Measurements from ENCODE around the gene DRC1. TPM values are rescaled to one million over a fixed set of nuclear protein-coding genes. Genes with fewer than 3 reads are reported as not detected.

The DRC1 gene
- total and polyA plus RNA-seq, 5 donors from 2014 or later: not detected

GRCh38 chr2:26400723-26401122 lies 997 bp upstream of the DRC1 start:
- no peak overlapping the region for H3K4me3 Mint-ChIP-seq
- peaks cover 3% of the 10 kb centered on the region for H3K36me3 Mint-ChIP-seq
- ATAC-seq (ENCODE audit: low read depth in 2 of 2) (no peak), DNase-seq (no peak)
- peaks cover 2% of the 10 kb centered on the region for H3K27me3 ChIP-seq (ENCODE audit: control insufficient read depth, insufficient read depth, low read length)
- no peaks in the 10 kb centered on the region for H3K9me3 ChIP-seq (ENCODE audit: control insufficient read depth in 2 of 2, low read length in 2 of 2)
- peaks cover 7% of the 10 kb centered on the region for H3K4me1 ChIP-seq (ENCODE audit: control insufficient read depth, insufficient read depth, low read length, poor library complexity, severe bottlenecking)
- H3K36me3 ChIP-seq (ENCODE audit: control insufficient read depth, insufficient read depth, low read length): peaks cover 2% of the 10 kb centered on the region
- no peak overlapping the region for H3K4me3 ChIP-seq (ENCODE audit: low read depth, low read length)
- no peak overlapping the region for H3K27ac ChIP-seq (ENCODE audit: insufficient read depth, low read length, poor library complexity, severe bottlenecking)
- H3K27me3 Mint-ChIP-seq: peaks cover 13% of the 10 kb centered on the region
- H3K9me3 Mint-ChIP-seq: no peaks in the 10 kb centered on the region
- peaks cover 6 to 9% (median 8%) of the 10 kb centered on the region in 4 donors for H3K4me1 Mint-ChIP-seq
- no peak overlapping the region for H3K27ac Mint-ChIP-seq

- H3K27ac Mint-ChIP-seq: no peak overlapping the region
- H3K27me3 ChIP-seq (ENCODE audit: control insufficient read depth, insufficient read depth, low read length): peaks cover 4% of the 10 kb centered on the region
- peaks cover 3% of the 10 kb centered on the region for H3K36me3 Mint-ChIP-seq
- H3K4me1 ChIP-seq (ENCODE audit: control insufficient read depth, insufficient read depth, low read length, poor library complexity, severe bottlenecking): no peaks in the 10 kb centered on the region
- no peaks in the 10 kb centered on the region for H3K36me3 ChIP-seq (ENCODE audit: control insufficient read depth, insufficient read depth, low read length)
- no peak overlapping the region for H3K4me3 ChIP-seq (ENCODE audit: low read depth, low read length)
- ATAC-seq (ENCODE audit: low read depth in 2 of 2) (no peak), DNase-seq (no peak)
- peaks cover 0 to 4% (median 0%) of the 10 kb centered on the region in 7 donors for H3K9me3 Mint-ChIP-seq
- H3K9me3 ChIP-seq (ENCODE audit: control insufficient read depth in 2 of 2, low read length in 2 of 2): no peaks in the 10 kb centered on the region
- peaks cover 0 to 9% (median 4%) of the 10 kb centered on the region in 4 donors for H3K4me1 Mint-ChIP-seq
- H3K27me3 Mint-ChIP-seq: peaks cover 26% of the 10 kb centered on the region
- no peak overlapping the region for H3K27ac ChIP-seq (ENCODE audit: insufficient read depth, low read length, poor library complexity, severe bottlenecking)
- no peak overlapping the region for H3K4me3 Mint-ChIP-seq
Measured at GRCh38 chr2:26407526-26407925, 5.8 kb downstream of the DRC1 start.

GRCh38 chr2:26409785-26410184 lies 8.1 kb downstream of the DRC1 start:
- H3K9me3 Mint-ChIP-seq: peaks cover 0 to 4% (median 0%) of the 10 kb centered on the region in 7 donors
- Histone ChIP-seq H3K36me3 (ENCODE audit: control insufficient read depth, insufficient read depth, low read length) (no peaks in the 10 kb centered on the region), H3K27ac (ENCODE audit: insufficient read depth, low read length, poor library complexity, severe bottlenecking) (no peak overlapping the region), H3K27me3 (ENCODE audit: control insufficient read depth, insufficient read depth, low read length) (peaks cover 2% of the 10 kb centered on the region), H3K9me3 (ENCODE audit: control insufficient read depth in 2 of 2, low read length in 2 of 2) (no peaks in the 10 kb centered on the region), H3K4me3 (ENCODE audit: low read depth, low read length) (no peak overlapping the region), H3K4me1 (ENCODE audit: control insufficient read depth, insufficient read depth, low read length, poor library complexity, severe bottlenecking) (no peaks in the 10 kb centered on the region)
- ATAC-seq (ENCODE audit: low read depth in 2 of 2): no peak
- no peak overlapping the region for H3K27ac Mint-ChIP-seq
- DNase-seq: no peak
- H3K36me3 Mint-ChIP-seq: peaks cover 3% of the 10 kb centered on the region
- peaks cover 17% of the 10 kb centered on the region for H3K27me3 Mint-ChIP-seq
- H3K4me3 Mint-ChIP-seq: no peak overlapping the region
- peaks cover 0 to 9% (median 4%) of the 10 kb centered on the region in 4 donors for H3K4me1 Mint-ChIP-seq

- Histone ChIP-seq H3K9me3 (ENCODE audit: control insufficient read depth in 2 of 2, low read length in 2 of 2) (no peaks in the 10 kb centered on the region), H3K4me3 (ENCODE audit: low read depth, low read length) (no peak overlapping the region), H3K36me3 (ENCODE audit: control insufficient read depth, insufficient read depth, low read length) (no peaks in the 10 kb centered on the region), H3K4me1 (ENCODE audit: control insufficient read depth, insufficient read depth, low read length, poor library complexity, severe bottlenecking) (no peaks in the 10 kb centered on the region), H3K27ac (ENCODE audit: insufficient read depth, low read length, poor library complexity, severe bottlenecking) (no peak overlapping the region), H3K27me3 (ENCODE audit: control insufficient read depth, insufficient read depth, low read length) (peaks cover 2% of the 10 kb centered on the region)
- Mint-ChIP-seq H3K4me1 (peaks cover 0 to 9% (median 4%) of the 10 kb centered on the region in 4 donors), H3K9me3 (peaks cover 0 to 4% (median 0%) of the 10 kb centered on the region in 7 donors), H3K27ac (no peak overlapping the region), H3K36me3 (no peaks in the 10 kb centered on the region), H3K4me3 (no peak overlapping the region), H3K27me3 (peaks cover 17% of the 10 kb centered on the region)
- ATAC-seq (ENCODE audit: low read depth in 2 of 2) (no peak), DNase-seq (no peak)
Measured at GRCh38 chr2:26410764-26411243, 9.1 kb downstream of the DRC1 start.

- Histone ChIP-seq H3K27ac (ENCODE audit: insufficient read depth, low read length, poor library complexity, severe bottlenecking) (no peak overlapping the region), H3K9me3 (ENCODE audit: control insufficient read depth in 2 of 2, low read length in 2 of 2) (no peaks in the 10 kb centered on the region), H3K27me3 (ENCODE audit: control insufficient read depth, insufficient read depth, low read length) (peaks cover 2% of the 10 kb centered on the region), H3K4me1 (ENCODE audit: control insufficient read depth, insufficient read depth, low read length, poor library complexity, severe bottlenecking) (no peaks in the 10 kb centered on the region), H3K4me3 (ENCODE audit: low read depth, low read length) (no peak overlapping the region), H3K36me3 (ENCODE audit: control insufficient read depth, insufficient read depth, low read length) (no peaks in the 10 kb centered on the region)
- no peaks in the 10 kb centered on the region for H3K36me3 Mint-ChIP-seq
- peaks cover 0 to 9% (median 4%) of the 10 kb centered on the region in 4 donors for H3K4me1 Mint-ChIP-seq
- H3K9me3 Mint-ChIP-seq: peaks cover 0 to 4% (median 0%) of the 10 kb centered on the region in 7 donors
- ATAC-seq (ENCODE audit: low read depth in 2 of 2) (no peak), DNase-seq (no peak)
- no peak overlapping the region for H3K27ac Mint-ChIP-seq
- H3K4me3 Mint-ChIP-seq: no peak overlapping the region
- H3K27me3 Mint-ChIP-seq: peaks cover 17% of the 10 kb centered on the region
Measured at GRCh38 chr2:26411419-26411818, 9.7 kb downstream of the DRC1 start.

- Histone ChIP-seq H3K4me1 (ENCODE audit: control insufficient read depth, insufficient read depth, low read length, poor library complexity, severe bottlenecking) (no peaks in the 10 kb centered on the region), H3K36me3 (ENCODE audit: control insufficient read depth, insufficient read depth, low read length) (no peaks in the 10 kb centered on the region), H3K9me3 (ENCODE audit: control insufficient read depth in 2 of 2, low read length in 2 of 2) (no peaks in the 10 kb centered on the region), H3K4me3 (ENCODE audit: low read depth, low read length) (peak overlapping the region; percentile 78), H3K27ac (ENCODE audit: insufficient read depth, low read length, poor library complexity, severe bottlenecking) (no peak overlapping the region), H3K27me3 (ENCODE audit: control insufficient read depth, insufficient read depth, low read length) (peaks cover 2% of the 10 kb centered on the region)
- Mint-ChIP-seq H3K27me3 (peaks cover 12% of the 10 kb centered on the region), H3K36me3 (no peaks in the 10 kb centered on the region), H3K4me1 (peaks cover 0 to 9% (median 4%) of the 10 kb centered on the region in 4 donors), H3K9me3 (peaks cover 0 to 4% (median 0%) of the 10 kb centered on the region in 7 donors), H3K4me3 (peak overlapping the region; percentile 6 to 76 (median 44)), H3K27ac (peak overlapping the region in 2 of 3 donors; percentile 26 to 34)
- DNase-seq (peak in 1 of 3 donors; percentile 46), ATAC-seq (ENCODE audit: low read depth in 2 of 2) (peak in 1 of 2 donors; percentile 11)
Measured at GRCh38 chr2:26412091-26412673, 10.5 kb downstream of the DRC1 start.

- peaks cover 0 to 4% (median 0%) of the 10 kb centered on the region in 7 donors for H3K9me3 Mint-ChIP-seq
- no peaks in the 10 kb centered on the region for H3K36me3 Mint-ChIP-seq
- H3K27me3 ChIP-seq (ENCODE audit: control insufficient read depth, insufficient read depth, low read length): peaks cover 2% of the 10 kb centered on the region
- ATAC-seq (ENCODE audit: low read depth in 2 of 2) (no peak), DNase-seq (no peak)
- H3K4me1 ChIP-seq (ENCODE audit: control insufficient read depth, insufficient read depth, low read length, poor library complexity, severe bottlenecking): no peaks in the 10 kb centered on the region
- no peak overlapping the region for H3K4me3 Mint-ChIP-seq
- H3K9me3 ChIP-seq (ENCODE audit: control insufficient read depth in 2 of 2, low read length in 2 of 2): no peaks in the 10 kb centered on the region
- no peak overlapping the region for H3K4me3 ChIP-seq (ENCODE audit: low read depth, low read length)
- H3K36me3 ChIP-seq (ENCODE audit: control insufficient read depth, insufficient read depth, low read length): no peaks in the 10 kb centered on the region
- no peak overlapping the region for H3K27ac Mint-ChIP-seq
- no peak overlapping the region for H3K27ac ChIP-seq (ENCODE audit: insufficient read depth, low read length, poor library complexity, severe bottlenecking)
- H3K27me3 Mint-ChIP-seq: no peaks in the 10 kb centered on the region
- peaks cover 0 to 9% (median 4%) of the 10 kb centered on the region in 4 donors for H3K4me1 Mint-ChIP-seq
Measured at GRCh38 chr2:26414311-26414710, 12.6 kb downstream of the DRC1 start.

GRCh38 chr2:26421961-26422360 lies 20.2 kb downstream of the DRC1 start:
- no peak overlapping the region for H3K27ac Mint-ChIP-seq

More at GRCh38 chr2:26421961-26422360, 20.2 kb downstream of the DRC1 start:
- Histone ChIP-seq H3K36me3 (ENCODE audit: control insufficient read depth, insufficient read depth, low read length) (no peaks in the 10 kb centered on the region), H3K9me3 (ENCODE audit: control insufficient read depth in 2 of 2, low read length in 2 of 2) (no peaks in the 10 kb centered on the region), H3K27me3 (ENCODE audit: control insufficient read depth, insufficient read depth, low read length) (no peaks in the 10 kb centered on the region), H3K4me3 (ENCODE audit: low read depth, low read length) (no peak overlapping the region), H3K27ac (ENCODE audit: insufficient read depth, low read length, poor library complexity, severe bottlenecking) (no peak overlapping the region), H3K4me1 (ENCODE audit: control insufficient read depth, insufficient read depth, low read length, poor library complexity, severe bottlenecking) (no peaks in the 10 kb centered on the region)
- Mint-ChIP-seq H3K27me3 (peaks cover 5% of the 10 kb centered on the region), H3K36me3 (no peaks in the 10 kb centered on the region), H3K4me1 (no peaks in the 10 kb centered on the region), H3K9me3 (peaks cover 0 to 10% (median 0%) of the 10 kb centered on the region in 7 donors), H3K4me3 (no peak overlapping the region)
- ATAC-seq (ENCODE audit: low read depth in 2 of 2) (no peak), DNase-seq (no peak)
